Stomach smooth muscle (tissue), 2 donors: ENCODE results near the gene RBM12.

Experiments
- H3K27ac ChIP-seq: one replicate; pipeline ENCODE4 v1.7.0; 2013; ENCODE audit warnings: mild to moderate bottlenecking, low read length, inconsistent platforms
- H3K27me3 ChIP-seq, 2 donors: one replicate each; pipeline ENCODE4 v1.7.0; 2013; ENCODE audit warnings: low read length in 2 of 2; ENCODE audit not compliant: insufficient read depth in 2 of 2, control insufficient read depth in 1 of 2
- H3K36me3 ChIP-seq, 2 donors: one replicate each; pipeline ENCODE4 v1.7.0; 2013; ENCODE audit warnings: low read length in 2 of 2; ENCODE audit not compliant: control insufficient read depth in 2 of 2, insufficient read depth in 2 of 2
- H3K4me1 ChIP-seq: one replicate; pipeline ENCODE4 v1.7.0; 2013; ENCODE audit warnings: low read length; ENCODE audit not compliant: control insufficient read depth, insufficient read depth
- H3K4me3 ChIP-seq, 2 donors: one replicate each; pipeline ENCODE4 v1.7.0; 2013; ENCODE audit warnings: low read length in 2 of 2
- H3K9ac ChIP-seq, 2 donors: one replicate each; pipeline ENCODE4 v1.7.0; 2013; ENCODE audit warnings: low read length in 2 of 2, mild to moderate bottlenecking in 1 of 2
- H3K9me3 ChIP-seq, 2 donors: one replicate each; pipeline ENCODE4 v1.7.0; 2013; ENCODE audit warnings: low read length in 2 of 2; ENCODE audit not compliant: control insufficient read depth in 2 of 2
- donor health status: healthy.
- donor health status: Pancreatic carcinoma.

RBM12 gene

GRCh38 chr20:35619196-35620095 is 45.3 kb downstream of the RBM12 start:
- Histone ChIP-seq H3K4me3 (peak overlapping the region; percentile 66 to 76), H3K36me3 (peaks cover 4 to 7% of the 10 kb centered on the region in 2 donors), H3K9ac (no peak overlapping the region), H3K27me3 (no peaks in the 10 kb centered on the region), H3K4me1 (peaks cover 34% of the 10 kb centered on the region), H3K27ac (no peak overlapping the region), H3K9me3 (no peaks in the 10 kb centered on the region)

DNA sequence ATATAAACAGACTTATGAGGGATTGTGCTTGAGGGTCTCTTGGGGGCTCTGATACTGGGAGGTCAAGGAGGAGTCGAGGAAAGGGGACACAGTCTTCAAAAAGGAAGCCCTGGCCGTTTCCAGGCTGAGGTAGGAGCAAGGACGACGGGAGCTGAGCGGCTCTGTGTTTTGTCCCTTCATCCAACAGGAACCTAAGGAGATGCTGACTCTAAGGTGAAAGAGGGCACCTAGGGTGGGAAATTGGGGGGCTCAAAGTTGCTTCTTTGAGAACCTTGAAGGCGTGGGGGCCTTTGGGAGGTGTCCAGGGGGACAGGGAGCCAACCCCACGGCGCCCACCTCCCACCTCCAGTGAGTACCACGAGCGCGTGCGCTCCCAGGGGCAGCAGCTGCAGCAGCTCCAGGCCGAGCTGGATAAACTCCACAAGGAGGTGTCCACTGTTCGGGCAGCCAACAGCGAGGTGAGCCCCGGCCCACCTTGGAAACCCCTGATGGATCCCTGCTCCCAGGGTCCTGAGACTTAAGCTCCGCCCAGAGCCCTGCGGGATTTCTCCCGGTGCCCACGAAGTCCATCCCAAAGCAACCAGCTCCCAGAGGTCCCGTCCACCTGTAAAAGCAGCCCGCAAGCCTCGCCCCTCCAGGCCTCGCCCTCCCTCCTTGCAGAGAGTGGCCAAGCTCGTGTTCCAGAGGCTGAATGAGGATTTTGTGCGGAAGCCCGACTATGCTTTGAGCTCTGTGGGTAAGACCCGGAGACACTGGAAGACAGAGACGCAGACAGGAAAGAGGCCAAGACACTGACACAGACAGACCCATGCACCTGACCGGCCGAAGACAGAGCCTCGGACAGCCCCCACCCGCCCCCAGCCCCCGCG is 46.2 kb downstream of the RBM12 start:
- H3K27me3 ChIP-seq, result no peaks in the 10 kb centered on the region
- H3K27ac ChIP-seq, result no peak overlapping the region
- H3K4me3 ChIP-seq, result peak overlapping the region; percentile 31 to 76
- H3K36me3 ChIP-seq, result peaks cover 4 to 7% of the 10 kb centered on the region in 2 donors
- peaks cover 34% of the 10 kb centered on the region for H3K4me1 ChIP-seq
- H3K9ac ChIP-seq, result peak overlapping the region in 1 of 2 donors; percentile 55
- H3K9me3 ChIP-seq, result no peaks in the 10 kb centered on the region

- peaks cover 34% of the 10 kb centered on the region for H3K4me1 ChIP-seq
- H3K27ac ChIP-seq, result no peak overlapping the region
- H3K36me3 ChIP-seq, result peaks cover 4 to 7% of the 10 kb centered on the region in 2 donors
- H3K9ac ChIP-seq, result peak overlapping the region in 1 of 2 donors; percentile 45
- H3K4me3 ChIP-seq, result peak overlapping the region; percentile 57 to 76
- no peaks in the 10 kb centered on the region for H3K27me3 ChIP-seq
- H3K9me3 ChIP-seq, result no peaks in the 10 kb centered on the region
These were observed 47.1 kb downstream of the RBM12 start for GRCh38 chr20:35617397-35618262.

DNA sequence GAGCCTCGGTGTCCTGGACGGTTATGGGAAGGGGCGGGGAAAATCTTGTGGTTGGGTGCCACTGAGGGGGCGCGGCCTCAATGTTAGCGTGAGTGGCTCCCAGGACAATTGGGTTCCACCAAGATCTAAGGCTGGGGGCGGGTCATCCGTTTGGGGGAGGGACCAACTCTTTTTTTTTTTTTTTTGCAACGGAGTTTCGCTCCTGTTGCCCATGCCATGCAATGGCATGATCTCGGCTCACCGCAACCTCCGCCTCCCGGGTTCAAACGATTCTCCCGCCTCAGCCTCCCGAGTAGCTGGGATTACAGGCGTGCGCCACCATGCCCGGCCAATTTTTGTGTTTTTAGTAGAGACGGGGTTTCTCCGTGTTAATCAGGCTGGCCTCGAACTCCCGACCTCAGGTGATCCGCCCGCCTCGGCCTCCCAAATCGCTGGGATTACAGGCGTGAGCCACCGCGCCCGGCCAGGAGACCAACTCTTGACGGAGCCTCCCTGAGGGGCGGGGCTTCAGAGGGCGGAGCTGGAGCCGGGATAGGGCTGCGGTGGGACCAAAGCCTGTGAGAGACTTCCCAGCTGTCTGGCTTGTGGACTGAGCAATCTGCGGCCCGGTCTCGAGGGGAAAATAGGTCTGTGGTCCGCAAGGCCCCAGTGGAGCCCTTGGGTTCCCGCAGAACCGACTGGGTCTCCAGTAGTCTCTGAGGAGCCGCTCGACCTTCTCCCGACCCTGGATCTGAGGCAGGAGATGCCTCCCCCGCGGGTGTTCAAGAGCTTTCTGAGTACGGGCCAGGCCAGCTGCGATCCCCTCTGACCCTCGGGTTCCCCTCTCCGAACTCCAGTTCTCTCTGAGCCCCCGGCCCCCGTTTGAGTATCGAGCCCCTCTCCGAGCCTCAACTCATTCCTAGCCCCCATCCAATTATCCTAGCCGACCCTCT is 48.0 kb downstream of the RBM12 start:
- peaks cover 34% of the 10 kb centered on the region for H3K4me1 ChIP-seq
- H3K27ac ChIP-seq, result no peak overlapping the region
- H3K27me3 ChIP-seq, result no peaks in the 10 kb centered on the region
- H3K36me3 ChIP-seq, result peaks cover 4 to 5% of the 10 kb centered on the region in 2 donors
- peak overlapping the region; percentile 57 to 76 for H3K4me3 ChIP-seq
- peak overlapping the region in 1 of 2 donors; percentile 45 for H3K9ac ChIP-seq
- H3K9me3 ChIP-seq, result no peaks in the 10 kb centered on the region

DNA sequence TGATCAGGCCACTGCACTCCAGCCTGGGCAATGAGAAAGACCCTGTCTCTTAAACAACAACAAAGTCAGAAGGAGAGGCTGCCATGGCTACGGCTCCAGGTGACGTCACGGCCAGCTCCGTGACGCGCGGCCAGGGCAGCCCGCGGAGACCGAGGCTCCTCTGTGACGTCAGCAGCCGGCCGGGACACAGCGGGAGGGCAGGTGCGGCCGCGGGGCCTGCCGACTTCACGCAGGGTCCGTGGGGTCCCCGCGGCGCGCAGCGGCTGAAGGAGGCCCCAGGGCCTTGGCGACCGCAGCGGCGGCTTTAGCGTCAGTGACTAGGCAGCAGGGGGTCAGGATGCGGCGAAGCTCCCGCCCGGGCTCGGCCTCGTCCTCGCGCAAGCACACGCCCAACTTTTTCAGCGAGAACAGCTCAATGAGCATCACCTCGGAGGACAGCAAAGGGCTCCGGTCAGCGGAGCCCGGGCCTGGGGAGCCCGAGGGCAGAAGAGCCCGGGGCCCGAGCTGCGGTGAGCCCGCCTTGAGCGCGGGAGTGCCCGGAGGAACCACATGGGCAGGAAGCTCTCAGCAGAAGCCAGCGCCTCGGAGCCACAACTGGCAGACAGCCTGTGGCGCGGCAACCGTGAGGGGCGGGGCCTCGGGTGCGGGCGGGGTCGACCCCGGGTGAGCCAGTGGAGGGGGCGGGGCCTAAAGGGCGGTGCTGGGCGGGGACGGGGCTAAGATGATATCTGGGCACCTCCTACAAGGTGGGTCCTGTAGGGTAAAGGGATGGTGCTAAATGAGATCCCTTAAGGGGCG is 48.8 kb downstream of the RBM12 start, which contains the start of gene SPAG4:
SPAG4 (plus strand) TSS at position 163 of the 798 bp plus-strand sequence; CDS start at position 338, 175 bp downstream.
- Histone ChIP-seq H3K4me3 (peak within 1 kb of the TSS; percentile 65 to 78), H3K9ac (peak within 1 kb of the TSS; percentile 78 to 87), H3K9me3 (no peaks in the 10 kb centered on the region), H3K27ac (peak within 1 kb of the TSS; percentile 90), H3K36me3 (no peaks in the 10 kb centered on the region), H3K27me3 (no peaks in the 10 kb centered on the region), H3K4me1 (peaks cover 34% of the 10 kb centered on the region)

DNA sequence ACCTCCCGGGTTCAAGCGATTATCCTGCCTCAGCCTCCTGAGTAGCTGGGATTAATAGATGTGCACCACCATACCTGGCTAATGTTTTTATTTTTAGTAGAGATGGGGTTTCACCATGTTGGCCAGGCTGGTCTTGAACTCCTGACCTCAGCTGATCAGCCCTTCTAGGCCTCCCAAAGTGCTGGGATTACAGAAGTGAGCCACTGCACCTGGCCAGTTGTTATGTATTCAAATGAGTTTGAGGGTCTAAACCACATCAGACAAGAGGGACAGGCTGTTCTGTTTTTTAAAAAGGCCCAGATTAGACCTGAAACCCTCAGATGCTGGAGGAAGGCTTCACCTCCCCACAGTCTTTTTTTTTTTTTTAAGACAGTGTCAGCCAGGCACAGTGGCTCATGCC is 53.2 kb downstream of the RBM12 start:
- no peaks in the 10 kb centered on the region for H3K9me3 ChIP-seq
- H3K9ac ChIP-seq, result no peak overlapping the region
- peaks cover 8% of the 10 kb centered on the region for H3K4me1 ChIP-seq
- H3K27ac ChIP-seq, result no peak overlapping the region
- no peaks in the 10 kb centered on the region for H3K36me3 ChIP-seq
- no peak overlapping the region for H3K4me3 ChIP-seq
- H3K27me3 ChIP-seq, result no peaks in the 10 kb centered on the region

- Histone ChIP-seq H3K36me3 (no peaks in the 10 kb centered on the region), H3K4me1 (peaks cover 6% of the 10 kb centered on the region), H3K9me3 (no peaks in the 10 kb centered on the region), H3K27me3 (no peaks in the 10 kb centered on the region), H3K27ac (no peak overlapping the region), H3K9ac (no peak overlapping the region), H3K4me3 (no peak overlapping the region)
These were observed 53.8 kb downstream of the RBM12 start for GRCh38 chr20:35610833-35611427.

DNA sequence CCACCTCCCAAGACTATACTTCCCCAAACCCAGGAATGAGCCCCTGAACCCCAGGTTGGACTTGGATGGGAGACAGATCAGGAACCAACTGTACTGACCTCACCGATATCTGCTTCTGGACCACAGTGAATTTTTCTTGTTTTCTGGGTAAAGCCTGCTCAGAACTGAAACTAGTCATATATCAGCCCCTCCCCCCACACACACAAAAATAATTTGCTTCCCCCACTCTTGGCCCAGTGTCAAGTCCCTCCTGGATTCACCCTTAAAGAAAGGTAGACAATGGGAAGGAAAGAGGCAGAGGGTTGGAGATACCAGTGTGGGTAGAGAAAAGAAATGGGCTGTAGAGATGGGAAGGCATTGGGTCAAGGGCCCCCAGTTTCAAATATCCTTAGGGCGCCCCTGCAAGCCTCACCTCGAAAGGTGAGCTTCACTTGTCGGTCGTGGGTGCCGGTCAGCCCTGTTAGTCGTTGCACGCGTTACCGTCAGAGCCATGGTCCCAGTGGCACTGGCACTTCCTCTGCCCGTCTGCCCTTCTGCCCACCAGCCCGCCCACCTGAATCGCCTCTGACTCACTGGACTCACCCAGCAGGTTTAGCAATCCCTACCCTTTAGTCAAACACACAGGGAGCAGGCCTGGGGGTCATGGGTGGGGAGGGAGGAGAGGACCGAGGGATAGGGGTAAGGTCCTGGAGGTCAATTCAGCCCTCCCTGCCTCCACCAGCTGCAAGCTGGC is 57.5 kb downstream of the RBM12 start:
- Histone ChIP-seq H3K9me3 (no peaks in the 10 kb centered on the region), H3K4me1 (peaks cover under 1% of the 10 kb centered on the region), H3K36me3 (no peaks in the 10 kb centered on the region), H3K27me3 (no peaks in the 10 kb centered on the region), H3K9ac (no peak overlapping the region), H3K4me3 (no peak overlapping the region), H3K27ac (no peak overlapping the region)
